Measurements from ENCODE around the gene TRIP6. TPM values are rescaled to one million over a fixed set of nuclear protein-coding genes. Genes with fewer than 3 reads are reported as not detected.

Gene TRIP6
- total and polyA plus RNA-seq, 5 donors, result 31.4 to 49.6 (median 44.7) TPM

- no peaks in the 10 kb centered on the region for H3K4me1 ChIP-seq (ENCODE audit: control insufficient read depth, insufficient read depth, low read length)
- DNase-seq, result no peak
- H3K4me3 ChIP-seq (ENCODE audit: low read length), result no peak overlapping the region
- ATAC-seq, result no peak
- H3K27me3 ChIP-seq (ENCODE audit: control insufficient read depth, insufficient read depth), result no peaks in the 10 kb centered on the region
- no peak overlapping the region for H3K27ac ChIP-seq (ENCODE audit: low read length)
- intact Hi-C loops (cut with DNase I), result no loop called here
- 94% methylated on average over 14 of the region's 14 CpGs for WGBS
- H3K9me3 ChIP-seq (ENCODE audit: control insufficient read depth, low read length), result no peaks in the 10 kb centered on the region
Measured at GRCh38 chr7:100861616-100861985, 5.6 kb upstream of the TRIP6 start.

GRCh38 chr7:100863406-100863950 lies 3.7 kb upstream of the TRIP6 start:
- H3K4me3 ChIP-seq (ENCODE audit: low read length), result no peak overlapping the region
- peak in 2 of 3 donors; percentile 62 to 68 for DNase-seq
- H3K27me3 ChIP-seq (ENCODE audit: control insufficient read depth, insufficient read depth), result no peaks in the 10 kb centered on the region
- ATAC-seq, result peak in 1 of 2 donors; percentile 42
- H3K27ac ChIP-seq (ENCODE audit: low read length), result no peak overlapping the region
- H3K4me1 ChIP-seq (ENCODE audit: control insufficient read depth, insufficient read depth, low read length), result no peaks in the 10 kb centered on the region
- H3K9me3 ChIP-seq (ENCODE audit: control insufficient read depth, low read length), result no peaks in the 10 kb centered on the region
- WGBS, result 23% methylated on average over 10 of the region's 10 CpGs
- intact Hi-C loops (cut with DNase I), result no loop called here

- Histone ChIP-seq H3K27me3 (ENCODE audit: control insufficient read depth, insufficient read depth) (no peaks in the 10 kb centered on the region), H3K4me3 (ENCODE audit: low read length) (no peak overlapping the region), H3K4me1 (ENCODE audit: control insufficient read depth, insufficient read depth, low read length) (no peaks in the 10 kb centered on the region), H3K27ac (ENCODE audit: low read length) (no peak overlapping the region), H3K9me3 (ENCODE audit: control insufficient read depth, low read length) (no peaks in the 10 kb centered on the region)
- intact Hi-C loops (cut with DNase I), result no loop called here
- 92% methylated on average over 12 of the region's 12 CpGs for WGBS
- no peak for ATAC-seq
- DNase-seq, result peak in 1 of 3 donors; percentile 49
Measured at GRCh38 chr7:100864263-100864845, 2.8 kb upstream of the TRIP6 start.

- no peak overlapping the region for H3K27ac ChIP-seq (ENCODE audit: low read length)
- no peaks in the 10 kb centered on the region for H3K9me3 ChIP-seq (ENCODE audit: control insufficient read depth, low read length)
- WGBS, result 76% methylated on average over 17 of the region's 17 CpGs
- DNase-seq (no peak), ATAC-seq (no peak)
- no peaks in the 10 kb centered on the region for H3K4me1 ChIP-seq (ENCODE audit: control insufficient read depth, insufficient read depth, low read length)
- H3K27me3 ChIP-seq (ENCODE audit: control insufficient read depth, insufficient read depth), result no peaks in the 10 kb centered on the region
- no peak overlapping the region for H3K4me3 ChIP-seq (ENCODE audit: low read length)
- intact Hi-C loops (cut with DNase I), result no loop called here
Measured at GRCh38 chr7:100865372-100865911, 1.7 kb upstream of the TRIP6 start.

- no peaks in the 10 kb centered on the region for H3K4me1 ChIP-seq (ENCODE audit: control insufficient read depth, insufficient read depth, low read length)
- ATAC-seq (peak; percentile 35 to 50), DNase-seq (peak; percentile 77 to 95 (median 94))
- H3K9me3 ChIP-seq (ENCODE audit: control insufficient read depth, low read length), result no peaks in the 10 kb centered on the region
- peak overlapping the region; percentile 4 for H3K4me3 ChIP-seq (ENCODE audit: low read length)
- H3K27ac ChIP-seq (ENCODE audit: low read length), result peak overlapping the region; percentile 55
- no peaks in the 10 kb centered on the region for H3K27me3 ChIP-seq (ENCODE audit: control insufficient read depth, insufficient read depth)
- WGBS, result 53% methylated on average over 46 of the region's 46 CpGs
- intact Hi-C loops (cut with DNase I), result no loop called here
Measured at GRCh38 chr7:100865938-100866728, 1.1 kb upstream of the TRIP6 start.

GRCh38 chr7:100866729-100867039 lies 503 bp upstream of the TRIP6 start:
- H3K4me3 ChIP-seq (ENCODE audit: low read length), result peak overlapping the region; percentile 89
- peak overlapping the region; percentile 55 for H3K27ac ChIP-seq (ENCODE audit: low read length)
- DNase-seq (peak in 1 of 3 donors; percentile 74), ATAC-seq (no peak)
- H3K27me3 ChIP-seq (ENCODE audit: control insufficient read depth, insufficient read depth), result no peaks in the 10 kb centered on the region
- H3K9me3 ChIP-seq (ENCODE audit: control insufficient read depth, low read length), result no peaks in the 10 kb centered on the region
- intact Hi-C loops (cut with DNase I), result no loop called here
- WGBS, result 45% methylated on average over 5 of the region's 5 CpGs
- H3K4me1 ChIP-seq (ENCODE audit: control insufficient read depth, insufficient read depth, low read length), result no peaks in the 10 kb centered on the region

GRCh38 chr7:100867776-100868485 lies 744 bp downstream of the TRIP6 start:
- H3K4me1 ChIP-seq (ENCODE audit: control insufficient read depth, insufficient read depth, low read length), result no peaks in the 10 kb centered on the region
- intact Hi-C loops (cut with DNase I), result no loop called here
- 15% methylated on average over 27 of the region's 27 CpGs for WGBS

GRCh38 chr7:100873599-100874299 lies 6.6 kb downstream of the TRIP6 start:
- Histone ChIP-seq H3K27ac (ENCODE audit: low read length) (peak overlapping the region; percentile 99), H3K9me3 (ENCODE audit: control insufficient read depth, low read length) (no peaks in the 10 kb centered on the region), H3K4me1 (ENCODE audit: control insufficient read depth, insufficient read depth, low read length) (no peaks in the 10 kb centered on the region), H3K4me3 (ENCODE audit: low read length) (peak overlapping the region; percentile 90), H3K27me3 (ENCODE audit: control insufficient read depth, insufficient read depth) (no peaks in the 10 kb centered on the region)
- DNase-seq (peak in 1 of 3 donors; percentile 50), ATAC-seq (no peak)
- 86% methylated on average over 10 of the region's 10 CpGs for WGBS
- intact Hi-C loops (cut with DNase I), result no loop called here

More at GRCh38 chr7:100867776-100868485, 744 bp downstream of the TRIP6 start:
- Histone ChIP-seq H3K9me3 (ENCODE audit: control insufficient read depth, low read length) (no peaks in the 10 kb centered on the region), H3K4me3 (ENCODE audit: low read length) (peak overlapping the region; percentile 89), H3K27me3 (ENCODE audit: control insufficient read depth, insufficient read depth) (no peaks in the 10 kb centered on the region), H3K27ac (ENCODE audit: low read length) (peak overlapping the region; percentile 85)
- ATAC-seq (peak; percentile 1 to 2), DNase-seq (peak in 2 of 3 donors; percentile 74 to 76)

- intact Hi-C loops (cut with DNase I), result no loop called here
- DNase-seq, result peak in 2 of 3 donors; percentile 39 to 56
- no peaks in the 10 kb centered on the region for H3K27me3 ChIP-seq (ENCODE audit: control insufficient read depth, insufficient read depth)
- ATAC-seq, result peak in 1 of 2 donors; percentile 1
- H3K4me3 ChIP-seq (ENCODE audit: low read length), result peak overlapping the region; percentile 90
- 54% methylated on average over 8 of the region's 8 CpGs for WGBS
- peak overlapping the region; percentile 99 for H3K27ac ChIP-seq (ENCODE audit: low read length)
- H3K9me3 ChIP-seq (ENCODE audit: control insufficient read depth, low read length), result no peaks in the 10 kb centered on the region
- H3K4me1 ChIP-seq (ENCODE audit: control insufficient read depth, insufficient read depth, low read length), result no peaks in the 10 kb centered on the region
Measured at GRCh38 chr7:100874300-100874576, 7.1 kb downstream of the TRIP6 start.

GRCh38 chr7:100874577-100875355 lies 7.6 kb downstream of the TRIP6 start, which contains the start of gene SRRT:
SRRT (plus strand) TSS chr7:100875103; CDS start chr7:100875591, 488 bp downstream.
- no peaks in the 10 kb centered on the region for H3K4me1 ChIP-seq (ENCODE audit: control insufficient read depth, insufficient read depth, low read length)
- no peaks in the 10 kb centered on the region for H3K27me3 ChIP-seq (ENCODE audit: control insufficient read depth, insufficient read depth)
- intact Hi-C loops (cut with DNase I), result no loop called here

More at GRCh38 chr7:100874577-100875355, 7.6 kb downstream of the TRIP6 start, which contains the start of gene SRRT:
- DNase-seq (peak; percentile 98 to 99 (median 99)), ATAC-seq (peak; percentile 96)
- Histone ChIP-seq H3K9me3 (ENCODE audit: control insufficient read depth, low read length) (no peaks in the 10 kb centered on the region), H3K4me3 (ENCODE audit: low read length) (peak within 1 kb of the TSS; percentile 90), H3K27ac (ENCODE audit: low read length) (peak within 1 kb of the TSS; percentile 99)
- WGBS, result 1% methylated on average over 79 of the region's 79 CpGs

Measured in right cardiac atrium (tissue), 5 donors.